ENCODE measurements around the gene MT1G.
A peak's percentile ranks its signal among the peaks of the same experiment; 100 is the strongest.
"Not testable (repeated sequence)": the region's sequence is repeated elsewhere in the genome, so short reads cannot be mapped to it uniquely, and the experiment has no call there.

Gene MT1G

DNA sequence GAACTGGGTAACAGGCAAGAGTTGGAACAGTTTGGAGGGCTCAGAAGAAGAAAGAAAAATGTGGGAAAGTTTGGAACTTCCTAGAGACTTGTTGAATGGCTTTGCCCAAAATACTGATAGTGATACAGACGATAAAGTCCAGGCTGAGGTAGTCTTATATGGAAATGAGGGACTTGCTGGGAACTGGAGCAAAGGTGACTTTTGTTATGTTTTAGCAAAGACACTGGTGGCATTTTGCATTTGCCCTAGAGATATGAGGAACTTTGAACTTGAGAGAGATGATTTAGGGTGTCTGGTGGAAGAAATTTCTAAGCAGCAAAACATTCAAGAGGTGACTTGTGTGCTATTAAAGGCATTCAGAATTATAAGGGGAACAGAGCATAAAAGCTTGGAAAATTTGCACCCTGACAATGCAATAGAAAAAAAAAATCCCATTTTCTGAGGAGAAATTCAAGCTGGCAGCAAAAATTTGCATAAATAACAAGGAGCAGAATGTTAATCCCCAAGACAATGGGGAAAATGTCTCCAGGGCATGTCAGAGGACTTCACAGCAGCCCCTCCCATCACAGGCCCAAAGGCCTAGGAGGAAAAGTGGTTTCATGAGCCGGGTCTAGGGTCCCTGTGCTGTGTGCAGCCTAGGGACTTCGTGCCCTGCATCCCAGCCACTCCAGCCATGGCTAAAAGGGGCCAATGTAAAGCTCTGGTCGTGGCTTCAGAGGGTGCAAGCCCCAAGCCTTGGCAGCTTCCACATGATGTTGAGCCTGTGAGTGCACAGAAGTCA is 46.0 kb downstream of the MT1G start:
- DNase-seq, result not testable (repeated sequence)

DNA sequence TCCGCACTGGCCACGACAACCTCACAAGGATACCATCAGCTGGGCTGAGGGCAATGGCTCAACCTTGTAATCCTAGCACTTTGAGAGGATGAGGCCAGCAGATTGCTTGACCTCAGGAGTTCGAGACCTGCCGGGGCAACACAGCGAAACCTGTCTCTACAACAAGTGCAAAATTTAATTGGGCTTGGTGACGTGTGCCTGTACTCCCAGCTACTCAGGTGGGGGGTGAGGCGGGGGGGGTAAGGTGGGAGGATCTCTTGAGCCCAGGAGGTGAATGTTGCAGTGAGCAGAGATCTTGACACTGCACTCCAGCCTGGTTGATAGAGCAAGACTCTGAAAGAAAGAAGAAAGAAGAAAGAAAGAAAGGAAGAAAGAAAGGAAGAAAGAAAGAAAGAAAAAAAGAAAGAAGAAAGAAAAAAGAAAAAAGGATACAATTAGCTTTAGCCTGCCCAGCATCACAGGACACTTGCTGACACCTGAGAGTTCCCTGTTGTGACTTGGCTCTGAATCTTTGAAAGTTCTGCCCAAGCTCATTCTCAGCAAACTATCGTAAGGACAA is 47.4 kb downstream of the MT1G start:
- no peak for DNase-seq

DNA sequence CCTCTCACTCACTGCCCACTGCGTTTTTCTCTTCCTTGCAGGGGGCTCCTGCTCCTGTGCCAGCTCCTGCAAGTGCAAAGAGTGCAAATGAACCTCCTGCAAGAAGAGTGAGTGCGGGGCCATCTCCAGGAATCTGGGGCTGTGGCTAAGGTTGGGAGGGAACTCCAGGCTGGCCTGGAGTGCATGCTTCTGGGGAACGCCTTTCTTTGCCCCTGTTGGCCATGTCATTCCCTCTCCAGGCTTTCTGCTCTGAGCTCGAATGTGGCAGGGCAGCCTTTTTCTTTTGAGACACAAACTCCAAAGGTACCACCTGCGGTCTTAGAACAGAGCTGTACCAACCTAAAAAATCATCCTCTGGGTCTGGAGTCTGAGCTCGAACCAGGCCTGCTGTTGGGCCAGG is 49.7 kb downstream of the MT1G start:
- no peak for DNase-seq

DNA sequence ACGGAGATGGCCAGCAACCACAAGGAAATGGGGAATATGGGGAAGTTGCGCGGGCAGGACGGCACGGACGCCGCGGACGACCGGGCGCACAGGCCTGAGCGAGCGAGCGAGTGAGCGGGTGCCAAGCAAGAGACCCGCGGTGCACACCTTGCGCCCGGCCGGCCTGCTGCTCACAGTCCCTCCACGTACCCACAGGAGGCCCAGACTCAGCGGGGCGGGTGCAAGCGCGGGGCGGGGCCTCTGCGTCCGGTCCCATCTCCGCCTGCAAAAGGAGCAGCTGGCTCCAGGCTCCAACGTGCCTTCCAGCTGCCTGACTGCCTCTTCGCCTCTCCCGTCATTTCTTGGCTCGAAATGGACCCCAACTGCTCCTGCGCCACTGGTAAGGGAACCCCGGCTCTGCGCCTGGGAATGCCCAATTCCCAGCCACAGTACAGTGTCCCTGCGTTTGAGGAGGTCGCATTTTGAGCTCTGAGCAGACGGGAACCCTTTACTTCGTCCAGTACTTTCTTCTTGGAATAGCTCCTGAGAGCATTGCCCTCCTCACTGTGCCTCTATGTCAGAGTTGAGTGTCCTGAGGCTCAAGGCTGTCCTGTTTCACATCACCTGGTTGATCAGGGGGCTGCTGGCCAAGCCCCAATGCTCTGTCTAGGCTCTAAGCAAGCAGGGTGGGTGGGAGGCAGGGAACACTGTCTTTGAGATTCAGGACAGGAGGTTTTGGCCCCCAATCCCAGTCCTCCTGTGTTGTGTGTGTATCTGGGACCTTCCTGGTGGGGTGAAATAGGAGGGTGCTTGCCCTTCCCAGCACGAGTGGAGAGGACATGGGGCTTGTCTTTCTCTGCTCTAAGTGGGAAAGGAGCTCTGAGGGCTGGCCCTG is 50.4 kb downstream of the MT1G start:
- peak in 22 of 56 donors; percentile 18 to 65 (median 42) for DNase-seq

Data from amygdala (tissue), 56 donors.